AG09309 (cell line): ENCODE measurements around the gene SYT17.

ENCODE experiments used
- DNase-seq: peaks from one replicate; pipeline ENCODE4 v3.0.0-alpha.2; 2010; ENCODE audit warnings: low read depth
- H3K4me3 ChIP-seq: 2 replicates; pipeline ENCODE4 v1.5.1; 2011; ENCODE audit warnings: mild to moderate bottlenecking, low read depth, low read length, moderate library complexity; ENCODE audit not compliant: control insufficient read depth
- TF ChIP-seq, protein P1 (sequence below): IDR thresholded peaks from 2 replicates; pipeline ENCODE4 v1.5.1; 2011; ENCODE audit warnings: mild to moderate bottlenecking, low read depth, low read length, inconsistent platforms; ENCODE audit not compliant: insufficient read depth, control insufficient read depth; ENCODE audit errors: missing control alignments

Gene SYT17

GRCh38 chr16:19163215-19163614, 4.8 kb upstream of the SYT17 start:
- TF ChIP-seq, protein P1, sequence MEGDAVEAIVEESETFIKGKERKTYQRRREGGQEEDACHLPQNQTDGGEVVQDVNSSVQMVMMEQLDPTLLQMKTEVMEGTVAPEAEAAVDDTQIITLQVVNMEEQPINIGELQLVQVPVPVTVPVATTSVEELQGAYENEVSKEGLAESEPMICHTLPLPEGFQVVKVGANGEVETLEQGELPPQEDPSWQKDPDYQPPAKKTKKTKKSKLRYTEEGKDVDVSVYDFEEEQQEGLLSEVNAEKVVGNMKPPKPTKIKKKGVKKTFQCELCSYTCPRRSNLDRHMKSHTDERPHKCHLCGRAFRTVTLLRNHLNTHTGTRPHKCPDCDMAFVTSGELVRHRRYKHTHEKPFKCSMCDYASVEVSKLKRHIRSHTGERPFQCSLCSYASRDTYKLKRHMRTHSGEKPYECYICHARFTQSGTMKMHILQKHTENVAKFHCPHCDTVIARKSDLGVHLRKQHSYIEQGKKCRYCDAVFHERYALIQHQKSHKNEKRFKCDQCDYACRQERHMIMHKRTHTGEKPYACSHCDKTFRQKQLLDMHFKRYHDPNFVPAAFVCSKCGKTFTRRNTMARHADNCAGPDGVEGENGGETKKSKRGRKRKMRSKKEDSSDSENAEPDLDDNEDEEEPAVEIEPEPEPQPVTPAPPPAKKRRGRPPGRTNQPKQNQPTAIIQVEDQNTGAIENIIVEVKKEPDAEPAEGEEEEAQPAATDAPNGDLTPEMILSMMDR: no peak

DNA sequence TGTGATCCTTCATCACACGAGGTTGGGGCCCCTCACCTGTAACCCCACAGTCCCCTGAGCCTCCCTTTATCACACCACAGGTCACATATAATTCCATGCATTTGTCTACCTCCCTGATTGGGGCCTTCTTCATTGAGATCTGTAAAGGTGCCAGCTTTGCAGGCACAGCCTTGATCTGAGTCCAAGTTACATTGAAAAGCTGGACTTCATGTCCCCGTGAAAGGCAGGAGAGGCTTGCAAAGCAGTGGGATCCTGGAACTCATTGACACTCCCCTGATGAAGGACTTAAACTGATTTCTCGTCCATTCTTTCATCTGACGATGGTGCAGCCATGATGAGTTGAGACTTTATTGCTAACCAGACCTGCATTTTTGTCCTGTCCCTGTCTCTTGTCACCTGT, 3.8 kb upstream of the SYT17 start:
- DNase-seq: no peak
- H3K4me3 ChIP-seq: no peak overlapping the region
- TF ChIP-seq, protein P1: no peak

More at GRCh38 chr16:19163215-19163614, 4.8 kb upstream of the SYT17 start:
- H3K4me3 ChIP-seq: no peak overlapping the region
- DNase-seq: no peak

DNA sequence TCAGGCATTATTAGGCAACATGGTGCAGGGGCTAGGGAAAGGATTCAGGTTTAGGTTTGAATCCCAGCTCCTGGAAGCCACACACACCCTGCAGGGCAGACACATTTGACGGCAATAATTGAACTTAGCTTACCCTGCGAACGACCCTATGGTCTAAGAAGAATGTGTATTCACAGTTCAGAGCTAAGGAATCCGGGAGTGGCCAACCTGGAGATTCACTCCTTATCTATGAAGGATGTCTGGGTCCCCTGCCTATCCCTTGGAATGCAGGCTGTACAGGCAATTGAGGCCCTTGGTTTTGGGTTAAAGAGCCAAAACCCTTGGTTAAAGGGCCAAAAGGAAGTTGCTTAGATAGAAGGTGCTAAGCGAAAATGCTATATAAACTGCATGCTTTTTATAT, 2.9 kb upstream of the SYT17 start:
- TF ChIP-seq, protein P1: no peak
- no peak for DNase-seq
- no peak overlapping the region for H3K4me3 ChIP-seq

GRCh38 chr16:19166500-19166899, 1.5 kb upstream of the SYT17 start:
- no peak overlapping the region for H3K4me3 ChIP-seq
- TF ChIP-seq, protein P1: no peak
- DNase-seq: no peak

GRCh38 chr16:19168371-19169081, 486 bp downstream of the SYT17 start:
- no peak for DNase-seq
- TF ChIP-seq, protein P1: no peak
- peak overlapping the region; percentile 3; the same call in 1 of the 2 replicates for H3K4me3 ChIP-seq

GRCh38 chr16:19169082-19169639, 1.1 kb downstream of the SYT17 start:
- DNase-seq: no peak
- TF ChIP-seq, protein P1: no peak
- no peak overlapping the region for H3K4me3 ChIP-seq
